Peyer's patch (tissue), 4 donors: ENCODE results near the gene LMBR1.

ENCODE experiments used
- CTCF ChIP-seq, 6 experiments: fragments of 450-650 bp in 4 of 6; fragments of 200-600 bp in 2 of 6; sonication (generic) in 1 of 6; IDR thresholded peaks; one replicate each; pipeline ENCODE4 v1.5.1; 2017 to 2019; ENCODE audit warnings: antibody characterized with exemption in 6 of 6, mild to moderate bottlenecking in 3 of 6, moderate library complexity in 1 of 6
- POLR2A ChIP-seq, 2 donors: fragments of 450-650 bp; IDR thresholded peaks; one replicate each; pipeline ENCODE4 v1.5.1; 2017; ENCODE audit warnings: antibody characterized with exemption in 2 of 2, mild to moderate bottlenecking in 2 of 2, moderate library complexity in 2 of 2

- no peak for TF ChIP-seq POLR2A (IDR thresholded peaks at IDR 0.05)
- no peak for TF ChIP-seq CTCF (IDR thresholded peaks at IDR 0.05)
Measured at GRCh38 chr7:156941393-156942182, 48.6 kb upstream of the LMBR1 start.
